Body of pancreas (tissue), 4 donors: ENCODE measurements around the gene PBX1. TPM values are rescaled to one million over a fixed set of nuclear protein-coding genes. Genes with fewer than 3 reads are reported as not detected.

Experiments used
- ATAC-seq: fragments of 150-250 bp; one replicate; pipeline ENCODE4 v1.9.1; 2016
- DNase-seq, 4 donors: peaks; one replicate each; pipeline ENCODE4 v3.0.0-alpha.2; 2019
- H3K27ac ChIP-seq, 4 donors: fragments of 200-600 bp; sonication (generic); 1 replicate in 3 of 4; 2 replicates in 1 of 4; pipeline versions ENCODE4 v1.5.1 to v1.6.1; 2016 to 2019; ENCODE audit warnings: mild to moderate bottlenecking in 1 of 4, mixed read lengths in 1 of 4, moderate library complexity in 1 of 4
- H3K27me3 ChIP-seq, 2 donors: fragments of 200-600 bp; sonication (generic); one replicate each; pipeline ENCODE4 v1.6.0; 2016; ENCODE audit warnings: mild to moderate bottlenecking in 1 of 2
- H3K36me3 ChIP-seq, 2 donors: fragments of 200-600 bp; sonication (generic); replicated peaks in 1 of 2; 2 replicates each; pipeline ENCODE4 v1.5.1; 2016; ENCODE audit warnings: low read depth in 2 of 2; ENCODE audit not compliant: insufficient read depth in 1 of 2
- H3K4me1 ChIP-seq: fragments of 200-600 bp; sonication (generic); one replicate; pipeline ENCODE4 v1.6.0; 2016
- H3K4me3 ChIP-seq, 2 donors: fragments of 200-600 bp; sonication (generic); 1 replicate in 1 of 2; 2 replicates in 1 of 2; pipeline ENCODE4 v1.5.1; 2016 to 2019
- H3K9me3 ChIP-seq, 3 donors: fragments of 200-600 bp; sonication (generic); 1 replicate in 2 of 3; 2 replicates in 1 of 3; pipeline ENCODE4 v1.5.1; 2016
- POLR2A ChIP-seq, 3 donors: fragments of 450-650 bp; IDR thresholded peaks; one replicate each; pipeline ENCODE4 v1.6.1; 2016; ENCODE audit warnings: antibody characterized with exemption in 3 of 3, mild to moderate bottlenecking in 2 of 3
- WGBS, 2 donors: methylation state at CpG; one replicate each; pipeline ENCODE4 v1.1.5; 2017; 5-methylcytosine and 5-hydroxymethylcytosine counted together
- intact Hi-C: fragments of 100-400 bp; cut with DNase I; formaldehyde crosslinking; loops from one replicate; pipeline ENCODE4 v1.15.1; 2023
- total RNA-seq, 2 donors: library from RNA; depleted of rRNA; stranded (reverse); fragments of >200 nt; gene quantifications; one replicate each; pipeline ENCODE4 v1.1.0, GENCODE V29; 2016
- TF ChIP-seq, protein P1 (sequence below), 7 experiments: fragments of 450-650 bp in 4 of 7; fragments of 200-600 bp in 3 of 7; sonication (generic) in 3 of 7; IDR thresholded peaks; one replicate each; pipeline ENCODE4 v1.5.1; 2016 to 2019; ENCODE audit warnings: antibody characterized with exemption in 7 of 7

PBX1 gene
- total RNA-seq, 2 donors from 2014 or later, result 83.1 to 111 TPM

DNA sequence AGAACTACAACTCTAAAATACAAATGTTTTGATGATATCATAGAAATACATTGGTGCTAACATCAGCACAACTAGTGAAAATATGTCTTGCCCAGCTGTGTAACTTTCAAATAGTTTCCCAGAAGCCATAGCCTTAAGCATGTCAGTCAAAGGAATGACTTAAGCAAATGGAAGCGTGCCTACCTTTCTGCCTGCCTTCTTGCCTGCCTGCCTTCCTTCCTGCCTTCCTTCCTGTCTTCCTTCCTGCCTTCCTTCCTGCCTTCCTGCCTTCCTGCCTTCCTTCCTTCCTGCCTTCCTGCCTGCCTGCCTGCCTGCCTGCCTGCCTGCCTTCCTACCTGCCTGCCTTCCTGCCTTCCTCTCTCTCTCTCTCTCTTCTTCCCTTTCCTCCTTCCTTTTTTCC is 104.0 kb downstream of the PBX1 start:
- intact Hi-C loops, result no loop called here
- WGBS, 2 donors, result 37 to 43% methylated on average over 1 of the region's 1 CpG
- peak overlapping the region; percentile 51 to 95 (median 86) for H3K27ac ChIP-seq
- H3K4me1 ChIP-seq, result peaks cover 80% of the 10 kb centered on the region
- no peak for TF ChIP-seq POLR2A (IDR thresholded peaks at IDR 0.05)
- TF ChIP-seq, protein P1, sequence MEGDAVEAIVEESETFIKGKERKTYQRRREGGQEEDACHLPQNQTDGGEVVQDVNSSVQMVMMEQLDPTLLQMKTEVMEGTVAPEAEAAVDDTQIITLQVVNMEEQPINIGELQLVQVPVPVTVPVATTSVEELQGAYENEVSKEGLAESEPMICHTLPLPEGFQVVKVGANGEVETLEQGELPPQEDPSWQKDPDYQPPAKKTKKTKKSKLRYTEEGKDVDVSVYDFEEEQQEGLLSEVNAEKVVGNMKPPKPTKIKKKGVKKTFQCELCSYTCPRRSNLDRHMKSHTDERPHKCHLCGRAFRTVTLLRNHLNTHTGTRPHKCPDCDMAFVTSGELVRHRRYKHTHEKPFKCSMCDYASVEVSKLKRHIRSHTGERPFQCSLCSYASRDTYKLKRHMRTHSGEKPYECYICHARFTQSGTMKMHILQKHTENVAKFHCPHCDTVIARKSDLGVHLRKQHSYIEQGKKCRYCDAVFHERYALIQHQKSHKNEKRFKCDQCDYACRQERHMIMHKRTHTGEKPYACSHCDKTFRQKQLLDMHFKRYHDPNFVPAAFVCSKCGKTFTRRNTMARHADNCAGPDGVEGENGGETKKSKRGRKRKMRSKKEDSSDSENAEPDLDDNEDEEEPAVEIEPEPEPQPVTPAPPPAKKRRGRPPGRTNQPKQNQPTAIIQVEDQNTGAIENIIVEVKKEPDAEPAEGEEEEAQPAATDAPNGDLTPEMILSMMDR (IDR thresholded peaks at IDR 0.05), result no peak
- DNase-seq (peak in 3 of 4 donors; percentile 50 to 67 (median 56)), ATAC-seq (peak; percentile 35)
- H3K27me3 ChIP-seq, result no peaks in the 10 kb centered on the region
- no peaks in the 10 kb centered on the region for H3K36me3 ChIP-seq
- no peak overlapping the region for H3K4me3 ChIP-seq
- no peaks in the 10 kb centered on the region for H3K9me3 ChIP-seq

DNA sequence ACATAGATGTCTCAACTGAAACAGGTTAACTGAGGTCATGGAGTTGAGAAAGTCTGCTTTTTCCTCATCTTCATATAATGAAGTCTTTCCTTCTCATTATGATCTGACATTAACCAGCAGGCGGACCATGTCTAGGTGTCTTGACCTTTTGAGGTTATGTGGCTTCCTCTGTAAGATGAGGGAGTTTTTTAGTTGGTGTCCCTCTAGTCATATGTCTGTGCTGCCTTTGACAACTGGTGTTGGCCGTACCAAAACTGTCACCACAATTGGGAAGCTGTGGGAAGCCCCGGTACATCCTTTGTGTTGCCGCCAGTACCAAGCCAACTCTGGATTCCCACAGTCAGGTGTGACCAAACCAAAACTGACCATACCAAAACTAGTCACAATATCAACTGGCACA is 105.1 kb downstream of the PBX1 start:
- intact Hi-C loops, result no loop called here
- Histone ChIP-seq H3K36me3 (no peaks in the 10 kb centered on the region), H3K4me1 (peaks cover 80% of the 10 kb centered on the region), H3K27me3 (no peaks in the 10 kb centered on the region), H3K27ac (peak overlapping the region in 3 of 4 donors; percentile 85 to 95 (median 88)), H3K9me3 (no peaks in the 10 kb centered on the region), H3K4me3 (no peak overlapping the region)
- ATAC-seq (no peak), DNase-seq (no peak)
- TF ChIP-seq, protein P1 (IDR thresholded peaks at IDR 0.05), result no peak
- TF ChIP-seq POLR2A (IDR thresholded peaks at IDR 0.05), result no peak
- 91% methylated on average over 4 of the region's 4 CpGs for WGBS, 2 donors

DNA sequence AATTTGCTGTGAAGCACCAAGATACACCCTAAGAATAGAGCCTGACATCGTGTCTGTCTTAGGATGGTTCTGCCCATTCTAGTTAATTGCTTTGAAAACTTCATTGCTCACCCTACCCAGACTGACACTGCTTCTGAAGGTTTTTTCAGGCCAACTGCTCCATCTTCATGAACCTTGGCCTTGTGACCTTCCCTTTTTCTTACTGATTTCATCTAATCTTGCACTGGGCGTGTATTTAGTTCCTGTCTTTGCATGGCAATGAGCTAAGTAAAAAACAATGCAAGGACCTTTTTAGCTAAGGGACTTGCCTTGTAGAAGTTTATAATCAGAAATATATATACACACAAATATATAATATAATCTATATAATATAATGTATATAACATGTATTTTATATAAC is 108.0 kb downstream of the PBX1 start:
- H3K9me3 ChIP-seq, result no peaks in the 10 kb centered on the region
- TF ChIP-seq, protein P1 (IDR thresholded peaks at IDR 0.05), result no peak
- no peak for TF ChIP-seq POLR2A (IDR thresholded peaks at IDR 0.05)
- H3K4me3 ChIP-seq, result no peak overlapping the region
- no peak for ATAC-seq
- DNase-seq, result no peak
- peaks cover 78% of the 10 kb centered on the region for H3K4me1 ChIP-seq
- intact Hi-C loops, result no loop called here
- peak overlapping the region in 2 of 4 donors; percentile 51 to 59 for H3K27ac ChIP-seq
- H3K36me3 ChIP-seq, result no peaks in the 10 kb centered on the region
- no peaks in the 10 kb centered on the region for H3K27me3 ChIP-seq
- 68 to 74% methylated on average over 2 of the region's 2 CpGs for WGBS, 2 donors

DNA sequence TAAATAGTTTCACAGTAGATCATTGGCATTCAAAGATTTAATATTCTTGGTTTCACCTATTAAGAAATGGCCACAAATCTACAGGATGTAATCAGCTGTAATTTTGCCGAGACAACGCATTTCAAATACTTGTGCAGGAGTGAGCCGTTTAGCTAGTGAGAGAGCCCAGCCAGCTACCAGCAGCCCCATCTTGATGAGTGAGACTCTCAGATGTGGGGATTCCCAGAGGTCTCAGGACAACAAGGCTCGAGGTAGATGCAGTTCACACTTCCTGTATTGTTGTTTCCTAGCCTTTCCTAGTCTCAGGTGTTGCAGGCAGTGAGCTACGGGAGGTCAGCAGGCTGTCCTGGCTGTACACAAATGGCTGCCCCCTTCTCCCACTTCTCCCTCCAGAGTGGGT is 108.6 kb downstream of the PBX1 start:
- intact Hi-C loops, result no loop called here
- H3K27me3 ChIP-seq, result no peaks in the 10 kb centered on the region
- H3K4me1 ChIP-seq, result peaks cover 78% of the 10 kb centered on the region
- TF ChIP-seq, protein P1 (IDR thresholded peaks at IDR 0.05), result no peak
- TF ChIP-seq POLR2A (IDR thresholded peaks at IDR 0.05), result no peak
- ATAC-seq (peak; percentile 12), DNase-seq (peak in 2 of 4 donors; percentile 29 to 41)
- peak overlapping the region; percentile 47 to 67 (median 55) for H3K27ac ChIP-seq
- H3K36me3 ChIP-seq, result no peaks in the 10 kb centered on the region
- 34 to 37% methylated on average over 5 of the region's 5 CpGs for WGBS, 2 donors
- H3K9me3 ChIP-seq, result no peaks in the 10 kb centered on the region
- H3K4me3 ChIP-seq, result no peak overlapping the region
